SKM-1 (cell line): Measurements from ENCODE around the gene ADAD2.

Source experiments
- DNase-seq: peaks from one replicate; lab custom pipeline; 2025; ENCODE audit not compliant: unreplicated experiment; lab: John Stamatoyannopoulos, UW

ADAD2 gene

DNA sequence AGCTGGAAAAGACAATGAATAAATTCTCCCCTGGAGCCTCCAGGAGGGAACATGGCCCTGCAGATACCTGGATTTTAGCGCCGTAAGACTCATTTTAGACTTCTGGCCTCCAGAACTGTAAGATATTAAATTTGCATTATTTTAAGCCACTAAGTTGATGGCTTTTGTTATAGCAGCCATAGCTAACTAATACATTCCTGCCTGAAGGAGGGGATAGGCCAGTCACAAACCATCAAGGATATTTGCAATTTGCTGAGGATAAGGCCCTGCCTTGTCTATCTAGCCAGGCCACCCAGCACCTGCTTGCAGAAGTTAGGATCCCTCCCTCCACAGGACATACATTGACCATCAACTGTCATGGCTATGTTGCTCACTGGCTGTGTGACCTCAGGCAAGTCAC, 53.8 kb downstream of the ADAD2 start:
- DNase-seq = no peak

DNA sequence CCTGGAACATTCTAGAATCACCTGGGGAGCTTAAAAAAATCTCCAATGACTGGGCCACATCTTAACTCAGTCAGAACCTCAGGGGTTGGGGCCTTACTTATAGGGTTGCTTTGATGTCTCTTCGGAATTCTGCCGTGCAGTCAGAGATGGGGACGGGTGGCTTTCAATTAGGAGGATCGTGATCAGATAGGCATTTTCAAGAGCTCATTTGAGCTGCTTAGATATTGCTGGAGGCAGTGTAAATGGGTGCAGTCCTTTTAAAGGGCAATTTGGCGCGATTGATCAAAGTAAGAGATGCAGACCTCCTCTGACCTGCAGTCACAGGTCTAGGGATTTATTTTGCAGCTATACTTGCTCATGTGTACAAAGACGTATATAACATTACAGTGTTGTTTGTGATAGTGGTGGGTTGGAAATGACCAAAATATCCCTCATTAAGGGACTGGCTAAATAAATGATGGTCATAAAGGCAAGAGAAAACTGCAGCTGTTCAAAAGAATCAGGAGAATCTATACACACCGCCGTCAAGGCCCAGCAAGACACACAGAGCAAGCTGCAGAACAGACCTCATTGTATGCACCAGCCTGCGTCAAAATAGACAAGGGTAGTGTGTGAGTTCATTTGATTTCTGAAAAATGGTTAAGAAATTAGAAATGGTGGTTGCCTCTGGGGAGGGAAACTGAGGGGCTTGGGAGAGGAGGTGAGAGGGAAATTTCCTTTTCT, 55.2 kb downstream of the ADAD2 start:
- no peak for DNase-seq

DNA sequence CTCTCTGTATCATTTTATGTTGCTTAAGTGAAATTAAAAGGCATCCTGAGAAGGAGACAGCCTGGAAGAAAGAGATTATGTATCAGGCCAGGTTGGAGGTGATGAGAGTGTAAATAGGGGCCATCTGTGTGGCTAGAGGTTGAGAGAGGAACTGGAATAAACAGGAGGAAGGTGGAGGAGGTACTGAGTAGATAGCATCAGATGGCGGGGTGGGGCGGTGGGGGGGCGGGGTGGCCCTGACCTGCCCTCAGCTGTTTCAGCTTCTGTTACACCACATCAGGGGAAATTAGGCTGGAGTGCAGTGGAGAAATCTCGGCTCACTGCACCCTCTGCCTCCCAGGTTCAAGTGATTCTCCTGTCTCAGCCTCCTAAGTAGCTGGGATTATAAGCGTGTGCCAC, 55.7 kb downstream of the ADAD2 start:
- peak; percentile 19 for DNase-seq
